ENCODE results near the gene FN1. TPM values are rescaled to one million over a fixed set of nuclear protein-coding genes. Genes with fewer than 3 reads are reported as not detected.

The FN1 gene
- total RNA-seq, 1 experiment from 2014 or later, result 143 TPM

- Histone ChIP-seq H3K36me3 (peaks cover 15% of the 10 kb centered on the region), H3K9me3 (replicated peaks) (no peaks in the 10 kb centered on the region), H3K27me3 (no peaks in the 10 kb centered on the region), H3K4me3 (peak overlapping the region; percentile 87), H3K27ac (peak overlapping the region; percentile 76; the same call in 1 of the 2 replicates), H3K4me1 (no peaks in the 10 kb centered on the region; the same call in 1 of the 2 replicates)
- peak in 1 of 2 experiments; percentile 22 for DNase-seq
Observed at GRCh38 chr2:215434447-215435279, 1.2 kb downstream of the FN1 start.

- no peak for DNase-seq
- Histone ChIP-seq H3K9me3 (replicated peaks) (no peaks in the 10 kb centered on the region), H3K36me3 (peaks cover 29% of the 10 kb centered on the region), H3K27ac (no peak overlapping the region), H3K4me1 (no peaks in the 10 kb centered on the region; the same call in 1 of the 2 replicates), H3K4me3 (no peak overlapping the region), H3K27me3 (no peaks in the 10 kb centered on the region)
Observed at GRCh38 chr2:215432759-215433594, 2.9 kb downstream of the FN1 start.

GRCh38 chr2:215431778-215432758, 3.8 kb downstream of the FN1 start:
- no peak for DNase-seq
- peaks cover 36% of the 10 kb centered on the region for H3K36me3 ChIP-seq
- no peak overlapping the region for H3K27ac ChIP-seq
- no peak overlapping the region for H3K4me3 ChIP-seq
- H3K4me1 ChIP-seq, result no peaks in the 10 kb centered on the region; the same call in 1 of the 2 replicates
- no peaks in the 10 kb centered on the region for H3K27me3 ChIP-seq
- H3K9me3 ChIP-seq (replicated peaks), result no peaks in the 10 kb centered on the region

- no peak for DNase-seq
- H3K9me3 ChIP-seq (replicated peaks), result no peaks in the 10 kb centered on the region
- H3K36me3 ChIP-seq, result peaks cover 41% of the 10 kb centered on the region
- H3K4me3 ChIP-seq, result no peak overlapping the region
- no peaks in the 10 kb centered on the region for H3K27me3 ChIP-seq
- no peak overlapping the region for H3K27ac ChIP-seq
- no peaks in the 10 kb centered on the region; the same call in 1 of the 2 replicates for H3K4me1 ChIP-seq
Observed at GRCh38 chr2:215431290-215431689, 4.6 kb downstream of the FN1 start.

- no peaks in the 10 kb centered on the region for H3K27me3 ChIP-seq
- H3K9me3 ChIP-seq (replicated peaks), result no peaks in the 10 kb centered on the region
- no peak overlapping the region for H3K27ac ChIP-seq
- peaks cover 41% of the 10 kb centered on the region for H3K36me3 ChIP-seq
- H3K4me1 ChIP-seq, result no peaks in the 10 kb centered on the region; the same call in 1 of the 2 replicates
- H3K4me3 ChIP-seq, result no peak overlapping the region
- no peak for DNase-seq
Observed at GRCh38 chr2:215430528-215431187, 5.2 kb downstream of the FN1 start.

- DNase-seq, result no peak
- H3K4me3 ChIP-seq, result no peak overlapping the region
Observed at GRCh38 chr2:215429424-215429823, 6.4 kb downstream of the FN1 start.

GRCh38 chr2:215428060-215428910, 7.6 kb downstream of the FN1 start:
- no peaks in the 10 kb centered on the region for H3K27me3 ChIP-seq
- no peaks in the 10 kb centered on the region for H3K4me1 ChIP-seq
- no peak overlapping the region for H3K4me3 ChIP-seq
- DNase-seq, result no peak
- no peak overlapping the region for H3K27ac ChIP-seq
- H3K9me3 ChIP-seq (replicated peaks), result no peaks in the 10 kb centered on the region
- H3K36me3 ChIP-seq, result peaks cover 58% of the 10 kb centered on the region

More at GRCh38 chr2:215429424-215429823, 6.4 kb downstream of the FN1 start:
- Histone ChIP-seq H3K27me3 (no peaks in the 10 kb centered on the region), H3K9me3 (replicated peaks) (no peaks in the 10 kb centered on the region), H3K36me3 (peaks cover 48% of the 10 kb centered on the region), H3K4me1 (no peaks in the 10 kb centered on the region; the same call in 1 of the 2 replicates), H3K27ac (no peak overlapping the region)

- H3K36me3 ChIP-seq, result peaks cover 56% of the 10 kb centered on the region
- no peak overlapping the region for H3K4me3 ChIP-seq
- no peaks in the 10 kb centered on the region for H3K4me1 ChIP-seq
- no peaks in the 10 kb centered on the region for H3K27me3 ChIP-seq
- no peak overlapping the region for H3K27ac ChIP-seq
- no peak for DNase-seq
- H3K9me3 ChIP-seq (replicated peaks), result no peaks in the 10 kb centered on the region
Observed at GRCh38 chr2:215427585-215427984, 8.3 kb downstream of the FN1 start.

GRCh38 chr2:215425021-215425782, 10.7 kb downstream of the FN1 start:
- no peak for DNase-seq
- no peaks in the 10 kb centered on the region for H3K9me3 ChIP-seq (replicated peaks)
- H3K27ac ChIP-seq, result no peak overlapping the region
- peaks cover 50% of the 10 kb centered on the region for H3K36me3 ChIP-seq
- no peak overlapping the region for H3K4me3 ChIP-seq
- no peaks in the 10 kb centered on the region for H3K27me3 ChIP-seq
- H3K4me1 ChIP-seq, result no peaks in the 10 kb centered on the region

- Histone ChIP-seq H3K36me3 (peaks cover 42% of the 10 kb centered on the region), H3K27me3 (no peaks in the 10 kb centered on the region), H3K4me1 (no peaks in the 10 kb centered on the region), H3K4me3 (no peak overlapping the region), H3K9me3 (replicated peaks) (no peaks in the 10 kb centered on the region), H3K27ac (no peak overlapping the region)
- no peak for DNase-seq
Observed at GRCh38 chr2:215423928-215424540, 11.8 kb downstream of the FN1 start.

- no peak for DNase-seq
- Histone ChIP-seq H3K27ac (no peak overlapping the region), H3K4me3 (no peak overlapping the region), H3K27me3 (no peaks in the 10 kb centered on the region), H3K36me3 (peaks cover 43% of the 10 kb centered on the region), H3K9me3 (replicated peaks) (no peaks in the 10 kb centered on the region), H3K4me1 (no peaks in the 10 kb centered on the region)
Observed at GRCh38 chr2:215423234-215423633, 12.6 kb downstream of the FN1 start.

- Histone ChIP-seq H3K27me3 (no peaks in the 10 kb centered on the region), H3K4me1 (no peaks in the 10 kb centered on the region), H3K9me3 (replicated peaks) (no peaks in the 10 kb centered on the region), H3K27ac (no peak overlapping the region), H3K36me3 (peaks cover 42% of the 10 kb centered on the region), H3K4me3 (no peak overlapping the region)
- DNase-seq, result no peak
Observed at GRCh38 chr2:215422676-215423075, 13.2 kb downstream of the FN1 start.

Data from SJCRH30 (cell line).